Activated T-cell treated with anti-CD3 and anti-CD28 coated beads, Interleukin-2, amount 50 U/mL, for 4 hours (primary cell): ENCODE measurements around the gene BRF1. TPM values are rescaled to one million over a fixed set of nuclear protein-coding genes. Genes with fewer than 3 reads are reported as not detected.

ENCODE experiments used
- ATAC-seq, 2 donors: fragments of 200-7000 bp; cut with Tn5 transposase; one replicate each; pipeline ENCODE4 v1.10.0; 2021
- DNase-seq: peaks from one replicate; pipeline ENCODE4 v3.0.0-alpha.2; 2020
- H3K27me3 Mint-ChIP-seq: one replicate; pipeline ENCODE4 v1.8.0; 2021; ENCODE audit warnings: low read depth, mixed read lengths
- H3K36me3 Mint-ChIP-seq: one replicate; pipeline ENCODE4 v1.8.0; 2022; ENCODE audit warnings: mixed read lengths; ENCODE audit not compliant: insufficient read depth
- H3K4me1 Mint-ChIP-seq: one replicate; pipeline ENCODE4 v1.8.0; 2021; ENCODE audit warnings: low read depth, mixed read lengths
- H3K4me3 Mint-ChIP-seq: one replicate; pipeline ENCODE4 v1.8.0; 2021; ENCODE audit warnings: mild to moderate bottlenecking, moderate library complexity, mixed read lengths
- H3K9me3 Mint-ChIP-seq: one replicate; pipeline ENCODE4 v1.8.0; 2021; ENCODE audit warnings: mixed read lengths
- total RNA-seq, 3 donors: library from RNA; stranded (reverse); gene quantifications; one replicate each; pipeline ENCODE4 v1.2.1, GENCODE V29; 2021

BRF1 gene
- total RNA-seq, 3 donors from 2014 or later: 33.5 to 36.4 (median 35.4) TPM

DNA sequence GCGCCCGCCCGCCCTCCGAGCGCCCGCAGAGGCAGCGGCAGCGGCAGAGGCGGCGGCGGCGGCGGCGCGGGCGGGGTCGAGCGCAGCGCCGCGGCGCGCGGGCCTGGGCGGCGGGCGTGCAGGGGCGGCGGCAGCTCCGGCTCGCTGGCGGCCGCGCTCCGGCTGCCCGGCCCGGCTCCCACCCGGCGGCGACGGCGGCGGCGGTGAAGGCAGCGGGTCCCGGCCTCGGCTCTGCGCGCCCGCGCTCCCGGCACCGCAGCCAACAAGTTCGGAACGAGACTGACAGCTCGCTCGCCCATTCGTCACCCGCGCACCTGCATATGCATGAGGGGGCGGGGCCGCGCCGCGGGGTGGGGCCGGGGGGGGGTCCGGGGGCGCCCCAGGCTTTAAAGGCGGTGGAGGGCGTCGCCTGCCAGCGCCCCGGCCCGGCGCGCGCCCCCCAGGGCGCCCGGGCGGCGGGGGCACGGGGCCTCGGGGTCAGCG, 132.3 kb downstream of the BRF1 start, which contains the start of gene JAG2:
Gene JAG2, minus strand, starts transcription at position 281 of the 483 bp plus-strand sequence. CDS start 356 bp downstream, outside the sequence.
- Mint-ChIP-seq H3K27me3 (peaks cover 15% of the 10 kb centered on the region), H3K4me1 (peaks cover 10% of the 10 kb centered on the region), H3K4me3 (peak within 1 kb of the TSS; percentile 65), H3K9me3 (no peaks in the 10 kb centered on the region), H3K36me3 (no peaks in the 10 kb centered on the region)
- peak; percentile 65 to 68 for ATAC-seq
- DNase-seq: peak; percentile 50

DNA sequence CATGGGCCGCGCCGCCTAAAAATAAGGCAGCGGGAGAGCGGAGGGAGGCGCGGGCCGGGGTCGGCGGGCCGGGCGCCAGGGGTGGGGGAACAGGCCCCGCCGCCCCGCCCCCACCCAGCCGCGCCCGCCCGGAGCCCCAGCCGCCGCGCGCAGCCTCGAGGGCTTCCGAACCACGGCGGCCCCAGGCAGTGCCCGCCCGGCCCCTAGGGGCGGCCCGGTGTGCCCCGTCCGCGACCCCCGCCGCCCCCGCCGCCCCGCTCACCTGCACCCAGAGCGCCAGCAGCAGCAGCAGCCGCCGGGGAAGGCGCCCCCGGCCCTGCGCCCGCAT, 132.7 kb downstream of the BRF1 start:
- no peak for DNase-seq
- Mint-ChIP-seq H3K27me3 (peaks cover 15% of the 10 kb centered on the region), H3K9me3 (no peaks in the 10 kb centered on the region), H3K36me3 (no peaks in the 10 kb centered on the region), H3K4me1 (peaks cover 10% of the 10 kb centered on the region), H3K4me3 (peak overlapping the region; percentile 59)
- ATAC-seq: peak; percentile 3 to 9

DNA sequence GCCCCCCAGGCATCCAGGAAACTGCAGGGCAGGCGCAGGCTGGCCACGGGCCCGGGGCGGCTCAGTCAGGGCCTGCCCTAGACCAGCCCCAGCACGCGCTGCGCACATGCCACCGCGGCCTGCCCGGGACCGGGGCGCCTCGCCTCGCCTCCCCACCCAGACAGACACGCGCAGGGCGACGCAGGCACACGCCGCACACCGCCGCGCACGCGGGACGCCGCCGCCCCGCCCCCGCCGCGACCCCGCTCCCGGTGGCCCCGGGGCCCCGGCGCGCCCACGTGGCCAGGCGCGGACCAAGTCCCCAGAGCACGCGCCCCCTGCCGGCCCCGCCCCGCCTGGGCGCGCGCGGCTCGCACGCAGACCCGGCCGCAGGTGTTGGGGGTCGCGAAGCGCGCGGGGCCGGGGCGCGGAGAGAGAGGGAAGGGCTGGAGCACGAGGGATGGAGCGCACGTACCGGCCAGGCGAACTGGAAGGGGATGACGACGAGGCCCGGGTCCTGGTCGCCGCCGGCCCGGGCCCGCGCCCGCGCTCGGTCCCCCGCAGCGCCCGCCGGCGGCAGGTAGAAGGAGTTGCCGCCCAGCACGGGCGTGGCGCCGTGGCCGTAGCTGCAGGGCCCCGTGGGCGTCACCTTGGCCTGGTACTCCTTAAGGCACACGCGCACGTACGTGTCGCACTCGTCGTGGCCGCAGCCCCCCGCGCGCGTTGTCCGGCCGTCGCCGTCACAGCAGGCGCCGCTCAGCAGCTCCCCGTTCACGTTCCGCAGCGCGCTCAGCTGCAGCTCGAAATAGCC, 133.3 kb downstream of the BRF1 start:
- H3K4me1 Mint-ChIP-seq: peaks cover 10% of the 10 kb centered on the region
- peaks cover 15% of the 10 kb centered on the region for H3K27me3 Mint-ChIP-seq
- ATAC-seq: peak; percentile 8 to 11
- no peaks in the 10 kb centered on the region for H3K9me3 Mint-ChIP-seq
- DNase-seq: no peak
- no peaks in the 10 kb centered on the region for H3K36me3 Mint-ChIP-seq
- peak overlapping the region; percentile 59 for H3K4me3 Mint-ChIP-seq

DNA sequence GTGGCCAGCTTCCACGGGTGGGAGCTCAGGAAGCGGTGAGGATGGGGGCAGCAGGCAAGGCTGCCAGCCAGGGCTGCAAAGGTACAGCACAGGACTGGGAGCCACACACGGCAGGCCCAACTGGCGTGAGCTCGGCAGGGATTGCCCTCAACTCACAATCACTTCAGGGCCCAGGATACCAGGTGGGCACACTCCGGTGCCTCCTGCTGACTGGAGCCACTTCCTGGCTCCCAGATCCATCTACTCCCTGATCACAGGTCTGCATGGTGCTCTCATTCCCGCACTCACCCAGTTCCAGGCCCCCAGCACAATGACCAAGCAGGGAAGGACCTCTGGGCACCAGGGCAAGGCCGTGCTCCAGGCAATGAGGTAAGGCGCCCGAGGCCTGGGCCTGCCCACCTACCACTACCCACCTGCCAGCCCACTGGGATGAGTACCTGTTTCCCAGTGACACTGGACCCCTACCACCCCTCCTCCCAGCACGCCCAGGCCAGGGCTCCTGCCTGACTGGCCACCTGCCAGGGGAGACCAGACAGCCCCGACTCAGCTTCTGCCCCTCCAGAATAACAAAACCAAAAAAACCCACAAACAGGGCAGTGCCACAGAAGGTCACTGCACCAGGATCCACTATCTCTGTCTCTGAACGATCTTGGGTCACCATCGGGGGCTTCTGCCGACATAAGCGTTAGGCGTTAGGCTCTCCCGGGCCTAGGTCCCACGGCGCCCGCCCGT, 134.1 kb downstream of the BRF1 start:
- DNase-seq (no peak), ATAC-seq (no peak)
- peaks cover 13% of the 10 kb centered on the region for H3K27me3 Mint-ChIP-seq

DNA sequence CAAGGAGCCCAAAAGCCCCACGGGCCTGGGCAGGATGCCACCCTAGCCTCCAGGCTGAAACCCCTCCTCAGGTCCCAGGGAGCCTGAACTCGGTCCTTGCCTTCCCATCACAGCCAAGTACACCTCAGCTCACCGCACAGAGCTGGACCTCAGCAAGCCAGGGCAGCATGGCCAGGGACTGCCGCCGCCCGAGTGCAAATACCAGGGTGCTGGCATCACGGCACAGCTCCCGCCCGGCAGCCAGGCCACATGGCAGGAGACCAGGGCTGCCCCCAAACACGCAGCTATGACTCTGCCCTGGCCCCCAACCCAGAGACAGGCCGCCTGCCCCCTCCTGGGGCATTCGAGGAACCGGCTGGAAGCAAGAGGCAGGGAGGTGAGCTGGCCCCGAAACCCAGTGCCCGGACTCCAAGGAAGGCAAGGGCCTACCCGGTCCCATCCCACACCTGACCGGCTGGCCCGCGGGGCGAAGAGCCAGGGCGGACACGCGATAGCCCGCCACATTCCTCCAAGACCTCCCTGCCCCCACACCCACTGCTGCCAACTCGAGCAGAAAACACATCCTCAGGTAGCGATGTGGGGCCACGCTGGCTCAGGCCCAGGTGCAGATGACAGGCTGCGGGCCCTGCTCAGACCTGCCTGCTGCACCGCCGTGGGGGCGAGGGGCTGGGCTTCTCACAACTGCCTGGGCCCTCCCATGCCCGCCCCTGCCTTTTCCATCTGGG, 134.9 kb downstream of the BRF1 start:
- DNase-seq (no peak), ATAC-seq (no peak)
- no peaks in the 10 kb centered on the region for H3K9me3 Mint-ChIP-seq
- peaks cover 13% of the 10 kb centered on the region for H3K27me3 Mint-ChIP-seq
- peaks cover 7% of the 10 kb centered on the region for H3K4me1 Mint-ChIP-seq
- H3K4me3 Mint-ChIP-seq: no peak overlapping the region
- H3K36me3 Mint-ChIP-seq: no peaks in the 10 kb centered on the region

More for the DNA sequence above, 134.1 kb downstream of the BRF1 start:
- Mint-ChIP-seq H3K4me1 (peaks cover 8% of the 10 kb centered on the region), H3K36me3 (no peaks in the 10 kb centered on the region), H3K4me3 (peak overlapping the region; percentile 46), H3K9me3 (no peaks in the 10 kb centered on the region)

DNA sequence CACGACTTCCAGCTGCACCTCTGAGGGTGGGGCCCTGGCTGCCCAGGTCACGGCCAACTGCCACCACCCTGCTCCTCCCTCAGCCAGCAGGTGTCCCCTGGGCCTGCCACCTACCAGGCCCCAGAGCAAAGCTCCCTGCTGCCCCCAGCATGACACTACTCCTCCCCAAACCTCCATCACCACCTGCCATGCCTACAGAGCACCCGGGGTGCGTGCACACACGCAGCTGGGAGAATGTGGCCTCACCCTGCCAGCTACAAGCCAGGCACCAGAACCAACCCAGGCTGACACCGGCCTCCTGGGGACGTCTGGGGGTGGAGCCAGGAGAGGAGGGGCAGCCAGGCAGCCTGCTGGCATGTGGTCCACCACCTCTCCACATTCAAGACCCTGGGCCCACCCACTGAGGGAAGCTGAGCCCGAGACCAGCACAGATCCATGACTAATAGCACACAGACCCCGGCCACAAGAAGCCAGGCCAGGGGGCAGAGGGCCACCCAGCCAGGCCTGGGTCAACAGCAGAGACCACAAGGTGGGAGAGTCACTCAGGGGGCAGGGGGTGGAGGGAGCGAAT, 135.6 kb downstream of the BRF1 start:
- no peak overlapping the region for H3K4me3 Mint-ChIP-seq
- no peaks in the 10 kb centered on the region for H3K9me3 Mint-ChIP-seq
- DNase-seq (no peak), ATAC-seq (no peak)
- H3K4me1 Mint-ChIP-seq: peaks cover 6% of the 10 kb centered on the region
- peaks cover 13% of the 10 kb centered on the region for H3K27me3 Mint-ChIP-seq
- H3K36me3 Mint-ChIP-seq: no peaks in the 10 kb centered on the region

DNA sequence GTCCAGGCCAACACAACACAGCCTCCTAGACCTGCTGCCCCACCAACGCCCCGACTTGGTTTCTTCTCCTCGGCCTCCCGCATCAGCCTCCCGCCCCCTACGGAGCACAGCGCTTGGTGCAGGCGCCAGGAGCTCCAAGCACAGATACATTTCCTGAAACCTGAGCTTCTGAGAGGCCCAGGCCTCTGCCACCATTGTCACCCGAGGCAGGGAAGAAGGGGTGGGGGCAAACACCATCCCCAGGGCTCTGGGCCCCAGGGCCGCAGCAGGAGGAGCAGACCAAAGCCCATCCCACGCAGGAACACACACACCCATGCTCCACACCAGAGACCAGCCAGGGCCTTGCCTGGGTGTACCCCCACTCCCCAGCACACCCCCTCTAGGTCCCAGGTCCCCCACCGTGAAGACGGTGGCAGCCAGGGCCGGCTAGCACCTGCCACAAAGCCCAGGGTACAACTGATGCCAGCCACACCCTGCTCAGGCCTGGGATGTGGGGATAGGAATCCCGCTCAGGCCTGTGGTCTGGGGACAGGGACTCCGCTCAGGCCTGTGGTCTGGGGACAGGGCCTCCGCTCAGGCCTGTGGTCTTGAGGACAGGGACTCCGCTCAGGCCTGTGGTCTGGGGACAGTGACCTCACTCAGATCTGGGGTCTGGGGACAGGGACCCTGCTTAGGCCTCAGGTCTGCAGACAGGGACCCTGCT, 137.6 kb downstream of the BRF1 start:
- DNase-seq: no peak
- Mint-ChIP-seq H3K9me3 (no peaks in the 10 kb centered on the region), H3K4me3 (no peak overlapping the region), H3K4me1 (no peaks in the 10 kb centered on the region), H3K36me3 (no peaks in the 10 kb centered on the region), H3K27me3 (peaks cover 5% of the 10 kb centered on the region)
- ATAC-seq: no peak

DNA sequence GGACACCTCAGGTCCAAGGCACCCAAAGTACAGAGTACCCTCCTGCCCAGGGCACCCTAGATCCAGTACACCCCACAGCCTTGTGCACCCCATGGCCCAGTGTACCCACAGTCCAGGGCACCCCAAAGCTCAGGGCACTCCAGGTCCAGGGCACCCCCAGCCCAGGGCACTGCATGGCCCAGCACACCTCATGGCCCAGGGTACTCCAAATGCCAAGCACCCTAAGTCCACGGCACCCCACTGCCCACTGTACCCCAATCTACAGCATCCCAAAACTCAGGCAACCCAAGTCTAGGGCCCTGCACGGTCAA, 138.2 kb downstream of the BRF1 start:
- DNase-seq: no peak
- Mint-ChIP-seq H3K4me1 (no peaks in the 10 kb centered on the region), H3K27me3 (peaks cover 5% of the 10 kb centered on the region), H3K4me3 (no peak overlapping the region), H3K9me3 (no peaks in the 10 kb centered on the region), H3K36me3 (no peaks in the 10 kb centered on the region)
- ATAC-seq: no peak

DNA sequence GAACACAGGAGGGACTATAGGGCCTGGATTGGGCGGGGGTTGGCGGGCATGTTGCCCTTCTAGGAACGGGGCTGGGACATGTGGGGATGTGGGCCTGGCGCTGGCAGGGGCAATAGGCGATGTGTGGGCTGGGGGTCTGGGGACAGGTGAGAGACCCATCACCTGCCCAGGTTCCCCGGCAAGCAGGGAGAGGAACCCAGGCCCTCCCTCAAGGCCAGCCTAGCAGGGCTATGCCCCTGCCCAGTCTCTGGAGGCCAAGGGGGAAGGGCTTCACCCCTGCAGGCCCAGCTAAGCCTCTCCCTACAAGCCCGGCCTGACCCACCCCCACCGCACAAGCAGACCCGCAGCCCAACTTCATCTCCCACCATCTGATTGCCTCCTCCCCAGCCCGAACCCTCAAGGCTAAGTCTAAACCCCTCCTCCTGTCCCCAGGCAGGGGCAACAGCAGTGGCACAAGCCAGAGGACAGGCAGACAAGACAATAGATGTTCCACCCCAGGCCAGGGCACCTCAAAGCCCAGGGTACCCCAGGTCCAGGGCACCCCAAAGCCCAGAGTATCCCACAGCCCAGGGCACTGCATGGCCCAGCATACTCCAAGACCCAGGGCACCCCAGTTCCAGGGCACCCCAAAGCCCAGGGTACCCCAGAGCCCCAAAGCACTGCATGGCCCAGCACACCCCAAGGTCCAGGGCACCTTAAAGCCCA, 138.7 kb downstream of the BRF1 start:
- H3K9me3 Mint-ChIP-seq: no peaks in the 10 kb centered on the region
- peaks cover 5% of the 10 kb centered on the region for H3K27me3 Mint-ChIP-seq
- DNase-seq (no peak), ATAC-seq (no peak)
- no peaks in the 10 kb centered on the region for H3K36me3 Mint-ChIP-seq
- no peak overlapping the region for H3K4me3 Mint-ChIP-seq
- no peaks in the 10 kb centered on the region for H3K4me1 Mint-ChIP-seq

DNA sequence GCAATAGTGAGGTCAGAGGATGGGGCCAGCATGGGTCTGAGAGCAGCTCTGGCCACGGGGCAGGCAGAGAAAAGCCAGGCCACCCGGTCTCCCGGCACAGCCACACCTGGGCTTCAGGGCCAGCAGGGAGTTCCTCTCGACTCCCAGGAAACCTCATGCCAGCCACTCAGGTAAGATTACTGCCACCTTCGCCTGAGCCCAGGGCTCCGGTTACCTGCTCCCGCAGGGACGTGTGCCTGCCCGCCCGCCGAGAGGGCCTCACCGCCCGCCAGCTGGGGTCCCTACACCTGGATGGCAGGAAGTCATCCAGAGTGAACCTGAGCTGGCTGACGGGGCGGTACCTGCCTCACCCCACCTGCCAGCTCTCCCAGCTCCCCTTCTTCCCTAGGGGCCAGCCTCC, 139.5 kb downstream of the BRF1 start:
- no peak for DNase-seq

DNA sequence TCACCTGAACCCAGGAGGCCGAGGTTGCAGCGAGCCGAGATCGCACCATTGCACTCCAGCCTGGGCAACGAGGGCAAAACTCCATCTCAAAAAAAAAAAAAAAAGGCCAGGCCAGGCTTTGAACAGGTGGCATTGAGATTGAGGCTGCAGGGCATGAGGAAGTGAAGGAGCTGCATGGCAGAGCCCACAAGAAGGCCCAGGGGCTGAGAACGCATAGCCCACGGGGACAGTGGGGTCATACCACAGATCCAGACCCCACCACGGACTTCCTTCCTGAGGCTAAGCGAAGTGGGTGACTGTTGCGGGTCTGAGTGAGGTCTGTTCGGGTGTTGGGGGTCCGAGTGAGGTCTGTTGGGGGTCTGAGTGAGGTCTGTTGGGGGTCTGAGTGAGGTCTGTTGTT, 140.0 kb downstream of the BRF1 start:
- ATAC-seq: no peak
- Mint-ChIP-seq H3K9me3 (no peaks in the 10 kb centered on the region), H3K36me3 (no peaks in the 10 kb centered on the region), H3K4me3 (no peak overlapping the region), H3K4me1 (no peaks in the 10 kb centered on the region), H3K27me3 (no peaks in the 10 kb centered on the region)
- DNase-seq: no peak

More for the DNA sequence above, 139.5 kb downstream of the BRF1 start:
- H3K4me3 Mint-ChIP-seq: no peak overlapping the region
- H3K27me3 Mint-ChIP-seq: no peaks in the 10 kb centered on the region
- no peaks in the 10 kb centered on the region for H3K4me1 Mint-ChIP-seq
- ATAC-seq: no peak
- no peaks in the 10 kb centered on the region for H3K36me3 Mint-ChIP-seq
- no peaks in the 10 kb centered on the region for H3K9me3 Mint-ChIP-seq

DNA sequence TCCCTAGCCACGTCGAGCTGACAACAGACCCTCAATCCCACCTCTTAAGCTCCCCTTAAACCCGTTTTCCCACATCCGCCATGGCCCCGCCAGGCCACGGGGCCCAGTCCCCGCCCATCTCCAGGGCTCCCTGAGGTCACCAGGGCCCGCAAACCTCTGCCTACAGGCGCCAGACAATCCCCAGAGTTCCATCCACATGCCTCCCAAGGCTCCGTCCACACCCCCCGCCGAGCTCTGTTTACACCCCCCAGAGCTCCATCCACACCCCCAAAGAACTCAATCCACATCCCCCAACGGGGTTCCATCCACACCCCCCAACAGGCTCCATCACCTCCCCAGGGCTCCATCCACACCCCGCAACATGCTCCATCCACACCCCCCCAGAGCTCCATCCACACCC, 141.5 kb downstream of the BRF1 start:
- no peaks in the 10 kb centered on the region for H3K4me1 Mint-ChIP-seq
- ATAC-seq (no peak), DNase-seq (no peak)
- H3K27me3 Mint-ChIP-seq: no peaks in the 10 kb centered on the region
- H3K4me3 Mint-ChIP-seq: no peak overlapping the region
- H3K9me3 Mint-ChIP-seq: no peaks in the 10 kb centered on the region
- no peaks in the 10 kb centered on the region for H3K36me3 Mint-ChIP-seq
